ENCODE results near the gene FMNL2.
"Not testable (repeated sequence)": the region's sequence is repeated elsewhere in the genome, so short reads cannot be mapped to it uniquely, and the experiment has no call there.

Gene FMNL2

DNA sequence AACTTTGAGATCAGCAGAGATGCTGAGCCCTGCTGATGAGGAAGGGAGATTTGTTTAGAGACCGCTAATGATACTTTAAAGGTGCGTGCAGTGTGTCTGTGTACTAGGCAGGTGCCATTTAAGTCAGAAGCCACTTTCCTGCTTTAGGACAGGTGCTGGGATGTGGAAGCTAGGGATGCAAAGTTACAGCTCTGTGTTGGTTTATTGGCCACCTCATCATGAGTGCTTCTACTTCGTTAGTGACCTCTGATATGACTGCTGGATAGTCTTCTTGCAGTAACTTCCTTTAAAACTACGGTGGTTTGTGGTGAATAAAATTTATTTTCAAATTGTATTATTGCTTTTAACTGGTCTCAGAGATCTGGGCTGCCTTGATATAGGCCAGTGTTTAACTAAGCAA, 44.1 kb downstream of the FMNL2 start:
- DNase-seq, result no peak

DNA sequence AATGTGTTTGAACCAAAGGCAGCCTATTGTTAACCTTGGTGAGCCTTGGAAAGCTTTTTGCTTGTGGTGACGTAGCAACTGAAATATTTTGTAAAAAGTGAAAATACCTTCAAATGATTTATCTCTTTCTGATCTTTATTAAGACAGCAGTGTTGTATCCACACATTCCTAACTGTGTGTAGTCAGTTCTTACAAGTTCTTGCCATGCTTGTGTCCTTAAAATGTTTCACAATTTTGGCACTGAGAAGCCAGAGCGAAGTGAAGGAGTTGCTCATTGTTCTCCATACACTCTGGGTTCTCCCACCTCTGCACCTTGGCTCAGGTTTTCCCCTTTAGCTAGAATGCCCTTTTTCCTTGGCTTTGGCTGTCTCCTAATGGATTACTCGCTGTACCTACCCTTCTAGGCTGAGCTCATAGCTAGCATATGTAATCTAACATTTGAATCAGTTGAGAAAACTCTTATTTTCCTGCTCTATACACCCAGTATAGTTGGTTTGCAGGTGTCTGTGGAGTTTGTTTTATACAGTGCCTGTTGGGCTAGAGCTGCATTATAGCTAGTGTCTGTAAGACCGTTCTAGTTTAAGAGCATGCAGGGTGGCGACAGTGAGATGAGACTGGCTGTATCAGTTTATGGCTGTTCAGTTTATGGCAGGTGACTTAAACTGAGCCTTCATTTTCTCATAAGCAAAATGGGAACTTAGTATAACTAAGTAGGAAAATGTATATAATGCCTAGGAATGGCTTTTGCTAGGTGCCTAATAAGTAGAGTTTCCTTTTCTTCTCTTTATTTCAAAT, 45.5 kb downstream of the FMNL2 start:
- no peak for DNase-seq

DNA sequence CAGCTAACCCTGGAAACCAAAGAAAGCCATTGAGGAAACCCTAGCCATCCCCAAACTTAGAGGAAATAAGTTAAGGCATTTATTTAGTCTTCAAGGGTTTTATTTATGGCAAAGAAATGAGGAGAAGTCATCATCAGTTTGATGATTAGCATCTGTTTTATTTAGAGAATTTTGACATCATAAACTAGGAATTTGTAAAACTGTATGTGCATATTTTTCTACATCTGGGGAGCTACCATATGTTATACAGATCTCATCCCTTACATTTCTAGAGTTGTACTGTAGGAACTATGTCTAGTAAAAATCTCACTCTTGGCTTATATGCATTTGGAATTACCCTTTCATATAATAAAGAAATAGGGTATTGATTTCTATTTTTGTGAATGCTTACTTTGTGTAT, 48.7 kb downstream of the FMNL2 start:
- DNase-seq, result no peak

- DNase-seq, result no peak
Measured at GRCh38 chr2:152384992-152385391, 50.0 kb downstream of the FMNL2 start.

GRCh38 chr2:152385650-152386049, 50.7 kb downstream of the FMNL2 start:
- DNase-seq, result no peak

DNA sequence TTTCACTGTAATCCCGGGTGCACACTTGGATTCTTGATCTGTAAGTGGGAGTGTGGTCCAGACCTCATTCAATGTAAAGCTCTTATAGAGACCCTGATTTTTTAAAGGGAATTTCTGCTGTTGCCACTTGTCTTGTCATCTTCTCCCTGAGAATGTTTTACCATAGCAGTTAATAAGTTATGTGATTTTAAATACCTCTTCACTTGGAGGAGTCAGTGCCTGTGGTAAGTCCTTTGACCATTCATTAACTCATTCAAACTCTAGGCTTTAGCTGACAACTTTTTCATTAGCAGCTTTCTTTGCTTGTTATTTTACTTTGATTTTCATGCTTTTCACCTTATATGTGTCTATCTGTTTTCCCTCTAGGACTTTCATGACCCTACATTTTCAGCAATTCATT, 51.3 kb downstream of the FMNL2 start:
- no peak for DNase-seq

- DNase-seq, result no peak
Measured at GRCh38 chr2:152387041-152387440, 52.1 kb downstream of the FMNL2 start.

- not testable (repeated sequence) for DNase-seq
Measured at GRCh38 chr2:152388269-152388668, 53.3 kb downstream of the FMNL2 start.

- DNase-seq, result no peak
Measured at GRCh38 chr2:152389483-152389882, 54.5 kb downstream of the FMNL2 start.

DNA sequence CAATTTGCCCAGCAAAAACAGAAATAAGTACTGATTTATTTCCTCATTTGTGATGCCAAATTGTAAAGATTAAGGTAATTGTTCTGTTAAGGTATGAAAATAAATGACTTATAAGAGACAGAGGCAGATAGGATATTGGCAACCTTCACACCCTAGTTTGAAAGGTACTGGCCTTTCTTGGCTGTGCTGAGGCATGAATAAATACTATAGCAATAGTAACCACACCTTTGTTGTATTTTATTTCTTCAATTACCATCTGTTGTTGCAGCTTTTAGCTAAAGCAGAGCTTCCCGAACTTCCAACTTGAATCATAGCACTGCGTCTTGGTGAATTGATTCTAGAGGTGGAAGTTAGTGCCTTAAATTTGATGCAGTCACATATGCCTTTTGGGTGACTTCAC, 55.9 kb downstream of the FMNL2 start:
- no peak for DNase-seq

- no peak for DNase-seq
Measured at GRCh38 chr2:152391318-152391717, 56.3 kb downstream of the FMNL2 start.

GRCh38 chr2:152393377-152393776, 58.4 kb downstream of the FMNL2 start:
- no peak for DNase-seq

DNA sequence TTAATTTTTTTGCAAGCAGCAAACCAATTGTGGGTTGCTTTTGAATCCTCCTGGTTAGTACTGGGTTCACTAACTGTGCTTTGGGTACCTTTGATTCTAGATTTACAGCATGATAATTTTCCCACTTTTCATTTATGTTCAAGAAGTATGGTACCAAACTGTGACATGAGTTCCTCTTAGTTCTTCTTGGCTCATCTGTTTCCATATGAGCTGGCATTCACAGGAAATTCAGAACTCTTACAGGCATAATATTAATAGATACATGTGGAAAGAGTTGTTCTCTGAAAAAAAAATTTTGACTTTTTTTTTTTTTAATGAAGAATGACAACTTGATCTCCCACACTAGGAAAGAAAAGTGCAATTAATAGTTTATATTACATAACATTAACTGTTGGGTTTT, 59.4 kb downstream of the FMNL2 start:
- no peak for DNase-seq

DNA sequence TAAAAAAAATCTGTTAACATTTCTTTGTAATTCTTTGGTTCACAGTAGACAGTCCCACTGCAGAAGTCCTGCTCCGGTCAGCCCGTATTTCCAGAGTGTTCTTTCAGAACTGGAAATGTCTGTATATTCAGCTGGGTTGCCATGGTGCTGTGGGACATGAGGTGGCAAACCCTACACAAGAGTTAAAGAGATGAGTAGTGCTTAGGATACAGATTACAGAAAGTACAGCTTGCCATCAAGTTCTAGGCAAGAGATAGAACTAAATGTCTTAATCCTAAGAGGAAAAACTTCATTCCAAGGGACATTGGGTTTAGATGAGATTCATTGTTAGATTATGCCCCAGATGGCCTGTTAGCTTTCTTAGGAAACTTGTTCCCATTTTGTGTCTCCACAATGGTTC, 60.1 kb downstream of the FMNL2 start:
- no peak for DNase-seq

DNA sequence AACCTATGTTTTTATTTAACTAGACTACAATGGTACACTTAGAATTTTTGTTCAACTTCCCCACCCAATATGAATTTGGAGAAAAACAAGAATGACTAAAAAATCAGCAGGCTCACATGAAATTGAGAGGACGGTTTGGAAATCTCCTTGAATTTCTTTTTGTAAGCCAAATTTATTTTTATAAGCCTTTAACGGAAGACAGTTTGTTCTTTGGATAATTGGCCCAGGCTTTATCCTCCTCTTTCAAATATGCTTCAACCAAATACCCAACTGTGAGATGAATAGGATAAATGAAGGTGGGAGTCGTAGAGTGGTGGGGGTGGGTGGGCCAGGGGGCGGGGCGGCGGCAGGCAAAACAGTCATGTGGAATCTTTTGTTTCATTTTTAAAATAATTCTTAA, 60.6 kb downstream of the FMNL2 start:
- no peak for DNase-seq

DNA sequence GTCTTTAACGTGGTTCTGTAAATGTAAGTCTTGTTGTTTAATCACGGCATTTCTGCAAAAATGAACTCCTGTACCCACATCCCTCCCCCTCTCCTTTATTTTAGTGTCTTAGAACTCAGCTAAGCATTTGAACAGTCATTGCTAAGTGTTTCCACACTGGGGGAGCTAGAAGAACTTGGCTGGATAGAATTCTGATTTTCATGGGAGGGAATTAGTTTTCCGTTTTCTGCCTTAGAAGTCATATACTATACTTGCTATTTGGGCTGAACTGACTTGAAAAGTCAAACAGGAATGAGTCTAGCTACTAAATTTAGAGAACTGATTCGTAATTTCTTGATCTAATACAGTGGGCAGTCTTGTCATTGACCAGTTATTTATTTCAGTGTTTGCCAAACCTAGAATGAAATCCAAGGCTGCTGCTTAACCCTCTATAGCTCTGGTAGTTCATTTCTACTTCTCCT, 61.1 kb downstream of the FMNL2 start:
- no peak for DNase-seq

- DNase-seq, result no peak
Measured at GRCh38 chr2:152396763-152397162, 61.8 kb downstream of the FMNL2 start.

DNA sequence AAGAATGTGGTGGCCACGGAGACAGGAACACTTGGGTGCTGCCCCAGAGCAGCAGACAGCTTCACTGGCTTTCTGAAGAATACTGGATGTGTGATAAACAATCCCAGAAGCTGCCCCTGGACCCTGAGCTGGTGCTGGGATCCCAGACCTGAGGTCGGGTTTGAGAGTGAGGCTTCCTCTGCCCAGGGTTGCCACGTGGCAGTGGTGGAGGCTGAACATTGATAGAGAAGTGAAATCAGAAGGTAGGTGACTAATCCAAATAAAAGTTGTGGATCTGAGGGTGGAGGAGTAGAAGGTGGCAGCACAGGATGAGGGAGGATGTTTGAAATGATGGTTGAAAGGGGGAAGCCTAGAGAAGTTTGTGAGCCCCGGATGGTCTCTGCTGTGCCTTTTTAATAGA, 64.0 kb downstream of the FMNL2 start:
- DNase-seq, result no peak

GRCh38 chr2:152400607-152401214, 65.7 kb downstream of the FMNL2 start:
- no peak for DNase-seq

GRCh38 chr2:152402780-152403759, 68.1 kb downstream of the FMNL2 start:
- DNase-seq, result no peak

DNA sequence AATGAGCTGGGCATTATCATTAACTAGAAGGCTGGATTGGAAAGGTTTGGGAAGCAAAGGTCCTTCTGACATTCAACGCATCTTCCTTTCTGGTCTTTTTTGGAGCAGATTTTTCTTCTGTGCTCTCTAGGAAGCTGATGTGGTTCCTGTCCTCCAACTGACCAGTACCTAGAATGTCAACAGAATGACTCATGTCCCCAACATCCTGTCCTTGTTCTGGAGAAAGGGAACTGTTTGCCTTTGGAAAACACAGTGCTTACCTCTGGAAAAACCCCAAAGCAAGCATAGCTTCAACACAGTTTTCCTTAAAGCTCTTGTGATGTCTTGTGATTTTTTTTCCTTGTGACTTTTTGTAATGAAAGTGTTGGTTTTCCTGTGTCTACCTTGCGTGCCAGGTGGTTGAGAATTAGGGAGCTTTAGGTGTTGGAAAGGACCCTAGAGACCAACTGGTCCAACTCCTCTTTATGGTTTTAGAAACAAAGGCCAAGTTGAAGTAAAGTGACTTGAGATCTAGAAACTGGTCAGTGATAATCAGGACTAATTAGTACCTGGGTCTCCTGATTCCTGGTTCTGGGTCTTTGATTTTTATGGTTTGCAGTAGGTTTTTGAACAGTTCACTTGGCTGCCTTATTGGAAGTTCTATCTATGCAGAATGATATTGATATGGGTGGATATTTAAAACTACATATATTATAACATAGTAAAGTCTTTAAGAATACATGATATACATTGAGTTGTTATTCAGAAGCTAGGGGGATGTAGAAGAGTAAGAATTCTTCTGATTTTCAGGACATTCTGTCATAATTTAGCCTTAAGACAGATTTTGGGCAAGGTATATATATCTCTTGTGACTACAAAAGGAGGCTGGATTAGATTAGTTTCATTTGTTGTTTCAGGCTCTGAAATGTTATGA, 70.5 kb downstream of the FMNL2 start:
- no peak for DNase-seq

GRCh38 chr2:152406119-152406835, 71.3 kb downstream of the FMNL2 start:
- DNase-seq, result no peak

Data from NCI-H146 (cell line).